H9 (cell line): ENCODE measurements around the gene EFNA5. TPM values are rescaled to one million over a fixed set of nuclear protein-coding genes. Genes with fewer than 3 reads are reported as not detected.

Experiments used
- DNase-seq: peaks from one replicate; pipeline ENCODE4 v3.0.0-alpha.2; 2017
- H2AFZ ChIP-seq: one replicate; pipeline ENCODE4 v1.6.1; 2013; ENCODE audit warnings: mild to moderate bottlenecking, low read length, control low read depth, moderate library complexity
- H2AK5ac ChIP-seq: 2 replicates; pipeline ENCODE4 v1.6.1; 2013; ENCODE audit warnings: low read length, control low read depth, mixed read lengths; ENCODE audit not compliant: insufficient read length
- H2BK120ac ChIP-seq: one replicate; pipeline ENCODE4 v1.6.1; 2013; ENCODE audit warnings: low read depth, mild to moderate bottlenecking, low read length, control low read depth, inconsistent platforms; ENCODE audit not compliant: poor library complexity, severe bottlenecking
- H2BK12ac ChIP-seq: 2 replicates; pipeline ENCODE4 v1.6.1; 2013; ENCODE audit warnings: low read length, control low read depth, mixed read lengths, low read depth; ENCODE audit not compliant: insufficient read length
- H2BK15ac ChIP-seq: 2 replicates; pipeline ENCODE4 v1.6.1; 2013; ENCODE audit warnings: low read depth, low read length, control low read depth
- H2BK20ac ChIP-seq: one replicate; pipeline ENCODE4 v1.6.1; 2013; ENCODE audit warnings: low read depth, mild to moderate bottlenecking, low read length, control low read depth, inconsistent platforms; ENCODE audit not compliant: poor library complexity, severe bottlenecking
- H2BK5ac ChIP-seq: 2 replicates; pipeline ENCODE4 v1.6.1; 2013; ENCODE audit warnings: low read length, control low read depth, mixed read lengths; ENCODE audit not compliant: insufficient read length
- H3K14ac ChIP-seq: 2 replicates; pipeline ENCODE4 v1.6.1; 2013; ENCODE audit warnings: low read length, control low read depth; ENCODE audit not compliant: insufficient read depth
- H3K18ac ChIP-seq: 2 replicates; pipeline ENCODE4 v1.6.1; 2013; ENCODE audit warnings: low read depth, mild to moderate bottlenecking, mixed read lengths, low read length, control low read depth; ENCODE audit not compliant: insufficient read length
- H3K23ac ChIP-seq: 2 replicates; pipeline ENCODE4 v1.6.1; 2013; ENCODE audit warnings: low read length, control low read depth, mixed read lengths, low read depth; ENCODE audit not compliant: insufficient read length
- H3K23me2 ChIP-seq: 2 replicates; pipeline ENCODE4 v1.6.1; 2013; ENCODE audit warnings: low read depth, mild to moderate bottlenecking, mixed read lengths, low read length, control low read depth; ENCODE audit not compliant: insufficient read length, poor library complexity, severe bottlenecking
- H3K27ac ChIP-seq: 2 replicates; pipeline ENCODE4 v1.5.1; 2013; ENCODE audit warnings: low read length, control low read depth, mixed read lengths, low read depth; ENCODE audit not compliant: insufficient read length
- H3K27me3 ChIP-seq: 2 replicates; pipeline ENCODE4 v1.6.1; 2013; ENCODE audit warnings: low read length, control low read depth, inconsistent platforms; ENCODE audit not compliant: insufficient read depth
- H3K4ac ChIP-seq: 2 replicates; pipeline ENCODE4 v1.6.1; 2013; ENCODE audit warnings: low read depth, mild to moderate bottlenecking, control low read depth, inconsistent platforms, low read length, moderate library complexity
- H3K4me1 ChIP-seq: 2 replicates; pipeline ENCODE4 v1.6.1; 2013; ENCODE audit warnings: low read length, control low read depth, inconsistent platforms; ENCODE audit not compliant: insufficient read depth
- H3K4me2 ChIP-seq: 2 replicates; pipeline ENCODE4 v1.6.1; 2013; ENCODE audit warnings: low read length, control low read depth, mixed read lengths; ENCODE audit not compliant: insufficient read length, insufficient read depth
- H3K56ac ChIP-seq: 2 replicates; pipeline ENCODE4 v1.6.1; 2013; ENCODE audit warnings: low read depth, mild to moderate bottlenecking, mixed read lengths, low read length, control low read depth; ENCODE audit not compliant: insufficient read length
- H3K79me1 ChIP-seq: 2 replicates; pipeline ENCODE4 v1.6.1; 2013; ENCODE audit warnings: low read depth, mild to moderate bottlenecking, moderate library complexity, low read length, control low read depth, inconsistent platforms; ENCODE audit not compliant: insufficient read depth, poor library complexity, severe bottlenecking
- H3K79me2 ChIP-seq: 2 replicates; pipeline ENCODE4 v1.6.1; 2013; ENCODE audit warnings: low read length, control low read depth, inconsistent platforms; ENCODE audit not compliant: insufficient read depth
- H3K9ac ChIP-seq: 2 replicates; pipeline ENCODE4 v1.6.1; 2013; ENCODE audit warnings: low read length, control low read depth, mixed read lengths; ENCODE audit not compliant: insufficient read length; ENCODE audit errors: extremely low read depth
- H3K9me3 ChIP-seq: one replicate; pipeline ENCODE4 v1.6.1; 2013; ENCODE audit warnings: low read depth, low read length, inconsistent platforms; ENCODE audit not compliant: control insufficient read depth
- H3T11ph ChIP-seq: one replicate; pipeline ENCODE4 v1.6.1; 2013; ENCODE audit warnings: mild to moderate bottlenecking, low read length, control low read depth, inconsistent platforms
- H4K20me1 ChIP-seq: one replicate; pipeline ENCODE4 v1.6.1; 2013; ENCODE audit not compliant: control insufficient read depth, insufficient read length, insufficient read depth
- H4K5ac ChIP-seq: 2 replicates; pipeline ENCODE4 v1.6.1; 2013; ENCODE audit warnings: low read depth, mild to moderate bottlenecking, mixed read lengths, low read length, control low read depth; ENCODE audit not compliant: insufficient read length
- H4K8ac ChIP-seq: replicated peaks from 2 replicates; pipeline ENCODE4 v1.6.1; 2013; ENCODE audit warnings: low read length, control low read depth, mixed read lengths, low read depth; ENCODE audit not compliant: insufficient read length
- H4K91ac ChIP-seq: 2 replicates; pipeline ENCODE4 v1.6.1; 2013; ENCODE audit warnings: low read depth, mild to moderate bottlenecking, moderate library complexity, mixed read lengths, low read length, control low read depth; ENCODE audit not compliant: insufficient read length
- H3K27ac Mint-ChIP-seq, 3 experiments: 2 replicates in 2 of 3; 3 replicates in 1 of 3; pipeline ENCODE4 v1.8.0; 2020 to 2021; ENCODE audit warnings: mixed read lengths in 3 of 3, mild to moderate bottlenecking in 1 of 3, moderate library complexity in 1 of 3
- H3K27me3 Mint-ChIP-seq: 2 replicates; pipeline ENCODE4 v1.8.0; 2021; ENCODE audit warnings: low read depth, mild to moderate bottlenecking, moderate library complexity, mixed read lengths
- H3K36me3 Mint-ChIP-seq, 3 experiments: 2 replicates in 2 of 3; 3 replicates in 1 of 3; pipeline ENCODE4 v1.8.0; 2020 to 2021; ENCODE audit warnings: low read depth in 3 of 3, mixed read lengths in 3 of 3; ENCODE audit not compliant: insufficient read depth in 1 of 3
- H3K4me1 Mint-ChIP-seq, 2 experiments: 2 replicates each; pipeline ENCODE4 v1.8.0; 2020; ENCODE audit warnings: mixed read lengths in 2 of 2
- H3K4me3 Mint-ChIP-seq, 2 experiments: 2 replicates in 1 of 2; 3 replicates in 1 of 2; pipeline ENCODE4 v1.8.0; 2020 to 2021; ENCODE audit warnings: mild to moderate bottlenecking in 2 of 2, mixed read lengths in 2 of 2, moderate library complexity in 1 of 2
- H3K9me3 Mint-ChIP-seq, 2 experiments: 2 replicates in 1 of 2; 3 replicates in 1 of 2; pipeline ENCODE4 v1.8.0; 2020; ENCODE audit warnings: mild to moderate bottlenecking in 2 of 2, mixed read lengths in 2 of 2, moderate library complexity in 1 of 2
- WGBS: extraction: QIAGEN DNeasy Blood & Tissue Kit; methylation state at CpG from one replicate; pipeline ENCODE4 v1.1.7; 2013; ENCODE audit warnings: missing lambda C conversion rate, low lambda C conversion rate, mixed read lengths; ENCODE audit not compliant: insufficient read length; ENCODE audit errors: extremely low coverage; 5-methylcytosine and 5-hydroxymethylcytosine counted together
- total RNA-seq: library from RNA; stranded (reverse); gene quantifications from 2 replicates; pipeline ENCODE4 v1.2.1, GENCODE V29; 2021
- TF ChIP-seq, protein P1 (sequence below): fragments of 200-600 bp; sonication (generic); conservative IDR thresholded peaks from 3 replicates; pipeline ENCODE4 v1.8.0; 2021; ENCODE audit warnings: antibody characterized with exemption, mild to moderate bottlenecking

Gene EFNA5
- total RNA-seq, 1 experiment from 2014 or later = 20.4 TPM

DNA sequence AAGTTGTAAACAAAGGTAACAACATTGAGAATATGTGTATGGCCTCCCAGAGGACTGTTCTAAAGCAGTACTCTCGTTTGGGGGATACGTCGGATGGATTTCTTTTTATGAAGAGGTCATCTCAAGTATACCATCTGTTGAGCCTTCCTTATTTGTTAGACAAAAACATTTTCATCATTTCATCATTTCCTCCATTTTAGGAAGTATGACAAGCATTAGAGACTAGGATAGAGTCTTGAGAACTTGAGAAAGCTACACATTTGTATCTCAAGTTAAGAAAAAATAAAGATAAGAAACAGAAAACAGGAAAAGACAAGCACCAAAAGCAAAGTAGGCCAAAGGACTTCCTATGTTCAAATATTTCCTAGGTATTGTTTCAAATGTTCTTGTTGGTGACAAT lies 307.0 kb downstream of the EFNA5 start:
- no peak overlapping the region for H2AFZ ChIP-seq
- H2AK5ac ChIP-seq = no peak overlapping the region
- no peak overlapping the region for H3K9ac ChIP-seq
- H3K4me2 ChIP-seq = no peak overlapping the region
- DNase-seq = no peak
- H3K18ac ChIP-seq = no peak overlapping the region
- H3K9me3 Mint-ChIP-seq = no peaks in the 10 kb centered on the region
- no peak overlapping the region for H4K5ac ChIP-seq
- no peak overlapping the region for H2BK5ac ChIP-seq
- H3K14ac ChIP-seq = no peak overlapping the region
- H4K20me1 ChIP-seq = no peaks in the 10 kb centered on the region
- no peak overlapping the region for H2BK20ac ChIP-seq
- H2BK12ac ChIP-seq = no peak overlapping the region
- no peak overlapping the region for H2BK15ac ChIP-seq
- no peak overlapping the region for H4K8ac ChIP-seq
- no peaks in the 10 kb centered on the region for H3K27me3 Mint-ChIP-seq
- no peak overlapping the region for H3K56ac ChIP-seq
- H3K4me1 ChIP-seq = peaks cover 7% of the 10 kb centered on the region
- H3K4ac ChIP-seq = no peak overlapping the region
- no peaks in the 10 kb centered on the region for H3K27me3 ChIP-seq
- peaks cover 25 to 40% of the 10 kb centered on the region in 2 experiments for H3K4me1 Mint-ChIP-seq
- no peaks in the 10 kb centered on the region for H3K23me2 ChIP-seq
- TF ChIP-seq, protein P1, sequence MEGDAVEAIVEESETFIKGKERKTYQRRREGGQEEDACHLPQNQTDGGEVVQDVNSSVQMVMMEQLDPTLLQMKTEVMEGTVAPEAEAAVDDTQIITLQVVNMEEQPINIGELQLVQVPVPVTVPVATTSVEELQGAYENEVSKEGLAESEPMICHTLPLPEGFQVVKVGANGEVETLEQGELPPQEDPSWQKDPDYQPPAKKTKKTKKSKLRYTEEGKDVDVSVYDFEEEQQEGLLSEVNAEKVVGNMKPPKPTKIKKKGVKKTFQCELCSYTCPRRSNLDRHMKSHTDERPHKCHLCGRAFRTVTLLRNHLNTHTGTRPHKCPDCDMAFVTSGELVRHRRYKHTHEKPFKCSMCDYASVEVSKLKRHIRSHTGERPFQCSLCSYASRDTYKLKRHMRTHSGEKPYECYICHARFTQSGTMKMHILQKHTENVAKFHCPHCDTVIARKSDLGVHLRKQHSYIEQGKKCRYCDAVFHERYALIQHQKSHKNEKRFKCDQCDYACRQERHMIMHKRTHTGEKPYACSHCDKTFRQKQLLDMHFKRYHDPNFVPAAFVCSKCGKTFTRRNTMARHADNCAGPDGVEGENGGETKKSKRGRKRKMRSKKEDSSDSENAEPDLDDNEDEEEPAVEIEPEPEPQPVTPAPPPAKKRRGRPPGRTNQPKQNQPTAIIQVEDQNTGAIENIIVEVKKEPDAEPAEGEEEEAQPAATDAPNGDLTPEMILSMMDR = no peak
- H3K27ac ChIP-seq = no peak overlapping the region
- H3K79me2 ChIP-seq = no peaks in the 10 kb centered on the region
- no peaks in the 10 kb centered on the region for H3K36me3 Mint-ChIP-seq
- no peaks in the 10 kb centered on the region for H3K79me1 ChIP-seq
- H3K9me3 ChIP-seq = no peaks in the 10 kb centered on the region
- H3K4me3 Mint-ChIP-seq = no peak overlapping the region
- no peak overlapping the region for H3T11ph ChIP-seq
- H3K23ac ChIP-seq = no peak overlapping the region
- no CpG with 5 or more reads among the region's 3 CpGs for WGBS
- H4K91ac ChIP-seq = no peak overlapping the region
- no peak overlapping the region for H2BK120ac ChIP-seq
- no peak overlapping the region for H3K27ac Mint-ChIP-seq
